Neural cell (in vitro differentiated cells): ENCODE measurements around the gene BNIP3. TPM values are rescaled to one million over a fixed set of nuclear protein-coding genes. Genes with fewer than 3 reads are reported as not detected.

Experiments used
- H2AFZ ChIP-seq: fragments of 200-600, 300-800 bp; sonication (generic), shearing (Covaris generic); 2 replicates; pipeline ENCODE4 v1.6.0; 2014; ENCODE audit warnings: low read depth, mild to moderate bottlenecking, antibody characterized with exemption, low read length, moderate library complexity
- H3F3A ChIP-seq: fragments of 200-600 bp; shearing (Covaris generic); 2 replicates; pipeline ENCODE4 v1.6.1; 2016; ENCODE audit warnings: mild to moderate bottlenecking, moderate library complexity, mixed read lengths, antibody characterized with exemption, low read length; ENCODE audit not compliant: insufficient read depth, poor library complexity, severe bottlenecking
- H3K27ac ChIP-seq: fragments of 200-600, 300-800 bp; sonication (generic), shearing (Covaris generic); 2 replicates; pipeline ENCODE4 v1.5.1; 2014; ENCODE audit warnings: mild to moderate bottlenecking, low read length, moderate library complexity
- H3K27me3 ChIP-seq: fragments of 300-800, 200-600 bp; sonication (generic), shearing (Covaris generic); 2 replicates; pipeline ENCODE4 v1.6.0; 2014; ENCODE audit warnings: mild to moderate bottlenecking, low read depth, low read length, moderate library complexity; ENCODE audit not compliant: insufficient read depth
- H3K36me3 ChIP-seq: fragments of 300-800, 200-600 bp; sonication (generic), shearing (Covaris generic); 2 replicates; pipeline ENCODE4 v1.5.1; 2014; ENCODE audit warnings: mild to moderate bottlenecking, antibody characterized with exemption, low read length, moderate library complexity; ENCODE audit not compliant: insufficient read depth
- H3K4me2 ChIP-seq: fragments of 300-800, 200-600 bp; sonication (generic), shearing (Covaris generic); 2 replicates; pipeline ENCODE4 v1.6.0; 2014; ENCODE audit warnings: mild to moderate bottlenecking, low read length
- H3K4me3 ChIP-seq: fragments of 300-800, 200-600 bp; sonication (generic), shearing (Covaris generic); 2 replicates; pipeline ENCODE4 v1.5.1; 2014; ENCODE audit warnings: mild to moderate bottlenecking, low read length, moderate library complexity
- H3K79me2 ChIP-seq: fragments of 200-600 bp; shearing (Covaris generic); replicated peaks from 2 replicates; pipeline ENCODE4 v1.6.0; 2014; ENCODE audit warnings: mild to moderate bottlenecking, low read length, moderate library complexity; ENCODE audit not compliant: insufficient read depth
- H3K9ac ChIP-seq: fragments of 300-800, 200-600 bp; sonication (generic), shearing (Covaris generic); 2 replicates; pipeline ENCODE4 v1.6.1; 2016; ENCODE audit warnings: mild to moderate bottlenecking, low read length, mixed read lengths
- H3K9me2 ChIP-seq: fragments of 200-600 bp; shearing (Covaris generic); 2 replicates; pipeline ENCODE4 v1.6.1; 2016; ENCODE audit warnings: mild to moderate bottlenecking, low read length, mixed read lengths; ENCODE audit not compliant: insufficient read depth
- H3K9me3 ChIP-seq: fragments of 200-600, 300-800 bp; sonication (generic), shearing (Covaris generic); 2 replicates; pipeline ENCODE4 v1.6.1; 2016; ENCODE audit warnings: mild to moderate bottlenecking, mixed run types, low read length, moderate library complexity, mixed read lengths
- H4K20me1 ChIP-seq: fragments of 200-600 bp; shearing (Covaris generic); 2 replicates; pipeline ENCODE4 v1.6.1; 2016; ENCODE audit warnings: mild to moderate bottlenecking, mixed run types; ENCODE audit not compliant: insufficient read depth
- CTCF ChIP-seq: fragments of 450-650 bp; IDR thresholded peaks from 2 replicates; pipeline ENCODE4 v1.5.1; 2014; ENCODE audit warnings: antibody characterized with exemption, mild to moderate bottlenecking, moderate library complexity; ENCODE audit not compliant: poor library complexity, severe bottlenecking
- EP300 ChIP-seq: fragments of 450-650 bp; conservative IDR thresholded peaks from 2 replicates; pipeline ENCODE4 v1.6.1; 2014; ENCODE audit warnings: antibody characterized with exemption, mild to moderate bottlenecking, moderate library complexity; ENCODE audit not compliant: poor library complexity, severe bottlenecking
- EZH2 ChIP-seq: fragments of 200-600, 300-800 bp; shearing (Covaris generic), sonication (generic); IDR thresholded peaks from 2 replicates; pipeline ENCODE4 v1.6.1; 2014; ENCODE audit warnings: antibody characterized with exemption, low read length, borderline replicate concordance, mild to moderate bottlenecking; ENCODE audit not compliant: insufficient read depth, poor library complexity, severe bottlenecking
- MXI1 ChIP-seq: fragments of 450-650 bp; conservative IDR thresholded peaks from 2 replicates; pipeline ENCODE4 v1.6.1; 2014; ENCODE audit warnings: antibody characterized with exemption, mild to moderate bottlenecking; ENCODE audit not compliant: poor library complexity, severe bottlenecking
- POLR2AphosphoS5 ChIP-seq: IDR thresholded peaks from 2 replicates; pipeline ENCODE4 v1.6.1; 2012
- RAD21 ChIP-seq: fragments of 450-650 bp; conservative IDR thresholded peaks from 2 replicates; pipeline ENCODE4 v1.6.1; 2014; ENCODE audit warnings: antibody characterized with exemption, mild to moderate bottlenecking, moderate library complexity
- REST ChIP-seq: IDR thresholded peaks from 2 replicates; pipeline ENCODE4 v1.6.1; 2012; ENCODE audit warnings: borderline replicate concordance
- SMC3 ChIP-seq: fragments of 450-650 bp; conservative IDR thresholded peaks from 2 replicates; pipeline ENCODE4 v1.6.1; 2014; ENCODE audit warnings: antibody characterized with exemption, mild to moderate bottlenecking, moderate library complexity; ENCODE audit not compliant: poor library complexity
- TAF1 ChIP-seq: IDR thresholded peaks from 2 replicates; pipeline ENCODE4 v1.6.1; 2012; ENCODE audit warnings: low read depth
- polyA plus RNA-seq: library from polyadenylated mRNA; depleted of rRNA; stranded (reverse); fragments of >200 nt; gene quantifications from 2 replicates; pipeline ENCODE4 v1.2.3, GENCODE V29; 2014

Gene BNIP3
- polyA plus RNA-seq, 1 donor from 2014 or later = 77.1 TPM

- Histone ChIP-seq H3F3A (no peaks in the 10 kb centered on the region), H4K20me1 (no peaks in the 10 kb centered on the region), H3K9me3 (peaks cover under 1% of the 10 kb centered on the region), H3K36me3 (no peaks in the 10 kb centered on the region), H2AFZ (no peak overlapping the region), H3K9ac (no peak overlapping the region), H3K79me2 (peaks cover 41% of the 10 kb centered on the region), H3K9me2 (no peaks in the 10 kb centered on the region), H3K4me2 (no peak overlapping the region), H3K4me3 (no peak overlapping the region), H3K27me3 (no peaks in the 10 kb centered on the region), H3K27ac (no peak overlapping the region)
- TF ChIP-seq MXI1 = no peak
- TF ChIP-seq SMC3 = no peak
- no peak for TF ChIP-seq EP300
- TF ChIP-seq CTCF = no peak
- no peak for TF ChIP-seq TAF1
- no peak for TF ChIP-seq EZH2
- TF ChIP-seq RAD21 = no peak
- TF ChIP-seq POLR2AphosphoS5 = no peak
- TF ChIP-seq REST = no peak
Observed at GRCh38 chr10:131921184-131921583, 60.5 kb downstream of the BNIP3 start.

GRCh38 chr10:131920693-131921092 is 61.0 kb downstream of the BNIP3 start:
- H3K27ac ChIP-seq = no peak overlapping the region
- H3K79me2 ChIP-seq = peaks cover 41% of the 10 kb centered on the region
- H4K20me1 ChIP-seq = no peaks in the 10 kb centered on the region
- no peaks in the 10 kb centered on the region for H3F3A ChIP-seq
- TF ChIP-seq TAF1 (no peak), EZH2 (no peak), CTCF (no peak), POLR2AphosphoS5 (no peak), REST (no peak)
- no peaks in the 10 kb centered on the region for H3K36me3 ChIP-seq
- no peak overlapping the region for H3K9ac ChIP-seq
- H3K9me2 ChIP-seq = no peaks in the 10 kb centered on the region
- no peak overlapping the region for H3K4me3 ChIP-seq
- no peak overlapping the region for H2AFZ ChIP-seq
- H3K9me3 ChIP-seq = no peaks in the 10 kb centered on the region
- H3K27me3 ChIP-seq = no peaks in the 10 kb centered on the region
- H3K4me2 ChIP-seq = no peak overlapping the region
